NB4 (cell line): ENCODE measurements around the gene EIF1.
A peak's percentile ranks its signal among the peaks of the same experiment; 100 is the strongest.

Source experiments
- DNase-seq: peaks from one replicate; pipeline ENCODE4 v3.0.0; 2010; ENCODE audit warnings: low read depth
- H3K4me3 ChIP-seq: one replicate; pipeline ENCODE4 v1.5.1; 2011; ENCODE audit warnings: mild to moderate bottlenecking, low read depth, low read length, moderate library complexity
- CTCF ChIP-seq: IDR thresholded peaks from one replicate; pipeline ENCODE4 v1.5.1; 2012; ENCODE audit warnings: low read depth, low read length
- MAX ChIP-seq: IDR thresholded peaks from 2 replicates; pipeline ENCODE4 v1.6.1; 2011; ENCODE audit warnings: low read depth, low read length
- MYC ChIP-seq: IDR thresholded peaks from 2 replicates; pipeline ENCODE4 v1.6.1; 2011; ENCODE audit warnings: low read depth, low read length
- POLR2A ChIP-seq: IDR thresholded peaks from 2 replicates; pipeline ENCODE4 v1.6.1; 2011; ENCODE audit warnings: mild to moderate bottlenecking; ENCODE audit not compliant: insufficient read length; ENCODE audit errors: extremely low read depth

EIF1 gene

GRCh38 chr17:41687828-41688640, 651 bp upstream of the EIF1 start:
- TF ChIP-seq MAX (no peak), POLR2A (no peak), CTCF (peak; percentile 49), MYC (no peak)
- peak; percentile 75 for DNase-seq
- H3K4me3 ChIP-seq, result peak overlapping the region; percentile 81

- peak overlapping the region; percentile 96 for H3K4me3 ChIP-seq
- peak; percentile 80 for DNase-seq
- TF ChIP-seq MAX (no peak), MYC (no peak; the same call in 1 of the 2 replicates), POLR2A (no peak), CTCF (peak; percentile 50)
Measured at GRCh38 chr17:41689497-41690299, 1.0 kb downstream of the EIF1 start.

- TF ChIP-seq MYC (no peak), MAX (no peak), POLR2A (no peak), CTCF (no peak)
- peak overlapping the region; percentile 96 for H3K4me3 ChIP-seq
Measured at GRCh38 chr17:41690497-41690896, 1.8 kb downstream of the EIF1 start.

GRCh38 chr17:41691031-41691777, 2.5 kb downstream of the EIF1 start:
- no peak overlapping the region for H3K4me3 ChIP-seq
- TF ChIP-seq MAX, result no peak
- TF ChIP-seq CTCF, result no peak
- no peak for TF ChIP-seq POLR2A
- DNase-seq, result no peak

More at GRCh38 chr17:41690497-41690896, 1.8 kb downstream of the EIF1 start:
- DNase-seq, result no peak

- TF ChIP-seq POLR2A, result no peak
- no peak overlapping the region for H3K4me3 ChIP-seq
- no peak for DNase-seq
Measured at GRCh38 chr17:41692722-41693521, 4.2 kb downstream of the EIF1 start.
